GM19240 (cell line): ENCODE measurements around the gene MANBA.
"Not testable (repeated sequence)": the region's sequence is repeated elsewhere in the genome, so short reads cannot be mapped to it uniquely, and the experiment has no call there.

Experiments
- DNase-seq: peaks from one replicate; pipeline ENCODE4 v3.0.0; 2011; ENCODE audit warnings: low spot score; ENCODE audit not compliant: insufficient read length

MANBA gene

GRCh38 chr4:102723511-102723910 is 37.3 kb downstream of the MANBA start:
- no peak for DNase-seq

- no peak for DNase-seq
Measured at GRCh38 chr4:102722740-102723139, 38.0 kb downstream of the MANBA start.

- DNase-seq: not testable (repeated sequence)
Measured at GRCh38 chr4:102718833-102719575, 41.8 kb downstream of the MANBA start.

GRCh38 chr4:102717448-102718092 is 43.2 kb downstream of the MANBA start:
- no peak for DNase-seq

- DNase-seq: no peak
Measured at GRCh38 chr4:102715057-102715456, 45.7 kb downstream of the MANBA start.

GRCh38 chr4:102713774-102714173 is 47.0 kb downstream of the MANBA start:
- DNase-seq: not testable (repeated sequence)

GRCh38 chr4:102713096-102713495 is 47.7 kb downstream of the MANBA start:
- no peak for DNase-seq

- DNase-seq: no peak
Measured at GRCh38 chr4:102710986-102711385, 49.8 kb downstream of the MANBA start.

GRCh38 chr4:102709060-102709459 is 51.7 kb downstream of the MANBA start:
- DNase-seq: not testable (repeated sequence)

- no peak for DNase-seq
Measured at GRCh38 chr4:102707150-102707549, 53.6 kb downstream of the MANBA start.

- no peak for DNase-seq
Measured at GRCh38 chr4:102705391-102705935, 55.3 kb downstream of the MANBA start.

GRCh38 chr4:102696758-102697157 is 64.0 kb downstream of the MANBA start:
- no peak for DNase-seq

GRCh38 chr4:102694791-102695190 is 66.0 kb downstream of the MANBA start:
- no peak for DNase-seq

GRCh38 chr4:102693861-102694260 is 66.9 kb downstream of the MANBA start:
- no peak for DNase-seq

- DNase-seq: no peak
Measured at GRCh38 chr4:102693262-102693850, 67.4 kb downstream of the MANBA start.

- no peak for DNase-seq
Measured at GRCh38 chr4:102692474-102692873, 68.3 kb downstream of the MANBA start.

GRCh38 chr4:102687982-102688433 is 72.8 kb downstream of the MANBA start:
- DNase-seq: no peak

- DNase-seq: peak; percentile 12
Measured at GRCh38 chr4:102687373-102687981, 73.3 kb downstream of the MANBA start.

GRCh38 chr4:102685768-102686167 is 75.0 kb downstream of the MANBA start:
- DNase-seq: no peak

GRCh38 chr4:102684610-102685052 is 76.1 kb downstream of the MANBA start:
- no peak for DNase-seq

GRCh38 chr4:102683881-102684609 is 76.7 kb downstream of the MANBA start:
- DNase-seq: no peak
